Glomerular endothelial cell (primary cell): Measurements from ENCODE around the gene SORCS1. TPM values are rescaled to one million over a fixed set of nuclear protein-coding genes. Genes with fewer than 3 reads are reported as not detected.

Experiments
- DNase-seq: peaks from one replicate; pipeline ENCODE4 v3.0.0-alpha.2; 2011; ENCODE audit warnings: low read depth, low spot score; ENCODE audit errors: extremely low read depth
- total RNA-seq: library from RNA; depleted of rRNA; stranded (reverse); fragments of >200 nt; gene quantifications from 2 replicates; pipeline ENCODE4 v1.2.3, GENCODE V29; 2015

SORCS1 gene
- total RNA-seq, 1 donor from 2014 or later: not detected

- no peak for DNase-seq
Measured at GRCh38 chr10:106999118-106999707, 165.3 kb downstream of the SORCS1 start.

GRCh38 chr10:106997721-106998120 is 166.8 kb downstream of the SORCS1 start:
- no peak for DNase-seq

GRCh38 chr10:106996510-106996909 is 168.0 kb downstream of the SORCS1 start:
- DNase-seq: no peak

- no peak for DNase-seq
Measured at GRCh38 chr10:106992055-106992454, 172.5 kb downstream of the SORCS1 start.

GRCh38 chr10:106991091-106991490 is 173.4 kb downstream of the SORCS1 start:
- no peak for DNase-seq

GRCh38 chr10:106987362-106987761 is 177.1 kb downstream of the SORCS1 start:
- DNase-seq: no peak

GRCh38 chr10:106982268-106982667 is 182.2 kb downstream of the SORCS1 start:
- no peak for DNase-seq

GRCh38 chr10:106981452-106982075 is 182.9 kb downstream of the SORCS1 start:
- no peak for DNase-seq

GRCh38 chr10:106980495-106981451 is 183.7 kb downstream of the SORCS1 start:
- DNase-seq: no peak

GRCh38 chr10:106978756-106979155 is 185.8 kb downstream of the SORCS1 start:
- no peak for DNase-seq

GRCh38 chr10:106973716-106974115 is 190.8 kb downstream of the SORCS1 start:
- no peak for DNase-seq

- no peak for DNase-seq
Measured at GRCh38 chr10:106973288-106973687, 191.2 kb downstream of the SORCS1 start.

- no peak for DNase-seq
Measured at GRCh38 chr10:106972381-106972780, 192.1 kb downstream of the SORCS1 start.

GRCh38 chr10:106971411-106971831 is 193.1 kb downstream of the SORCS1 start:
- DNase-seq: no peak

- no peak for DNase-seq
Measured at GRCh38 chr10:106967452-106967851, 197.1 kb downstream of the SORCS1 start.

- no peak for DNase-seq
Measured at GRCh38 chr10:106960812-106961211, 203.7 kb downstream of the SORCS1 start.

GRCh38 chr10:106959521-106959920 is 205.0 kb downstream of the SORCS1 start:
- no peak for DNase-seq

- DNase-seq: no peak
Measured at GRCh38 chr10:106958589-106959361, 205.7 kb downstream of the SORCS1 start.

- DNase-seq: no peak
Measured at GRCh38 chr10:106957823-106958588, 206.5 kb downstream of the SORCS1 start.
